ENCODE data around the gene CROCC2.

DNA sequence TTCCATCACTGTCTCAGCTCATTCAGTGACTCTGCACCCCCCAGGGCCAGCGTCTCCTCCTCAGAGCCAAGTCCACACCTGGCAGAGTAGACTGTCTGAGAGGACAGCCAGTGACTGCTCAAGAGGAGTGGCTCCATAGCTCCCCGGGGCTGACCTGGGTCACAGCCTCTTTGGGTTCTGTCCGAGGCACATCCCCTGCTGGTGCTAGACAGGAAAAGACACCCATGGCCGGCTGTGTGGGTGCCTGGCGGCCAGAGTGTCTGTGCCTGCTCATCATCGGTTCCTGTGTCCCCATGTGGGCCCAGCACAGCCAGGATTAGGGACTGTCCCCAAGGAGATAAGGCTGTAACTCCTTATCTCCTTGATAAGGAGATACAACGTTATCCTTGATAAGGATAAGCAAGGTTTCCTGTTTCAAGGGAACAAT lies 3.5 kb upstream of the CROCC2 start:
- TF ChIP-seq SUZ12 (IDR thresholded peaks at IDR 0.05) (no peak), SP1 (IDR thresholded peaks at IDR 0.05) (no peak), TARDBP (IDR thresholded peaks at IDR 0.05) (no peak), HDGF (IDR thresholded peaks at IDR 0.05; ENCODE audit: borderline replicate concordance) (no peak), FOXK2 (IDR thresholded peaks at IDR 0.05) (no peak), ELF4 (IDR thresholded peaks at IDR 0.05) (no peak), FOXA1 (IDR thresholded peaks at IDR 0.05) (no peak), NFRKB (IDR thresholded peaks at IDR 0.05) (no peak)
